AG09319 (cell line): ENCODE measurements around the gene KIF17.
"Not testable (repeated sequence)": the region's sequence is repeated elsewhere in the genome, so short reads cannot be mapped to it uniquely, and the experiment has no call there.

ENCODE experiments used
- DNase-seq: peaks from one replicate; pipeline ENCODE4 v3.0.0-alpha.2; 2010; ENCODE audit warnings: low read depth; ENCODE audit errors: extremely low read depth
- CTCF ChIP-seq: IDR thresholded peaks from 2 replicates; pipeline ENCODE4 v1.5.1; 2011; ENCODE audit warnings: low read depth, mild to moderate bottlenecking, inconsistent platforms, low read length, moderate library complexity

Gene KIF17

GRCh38 chr1:20723159-20723536, 5.3 kb upstream of the KIF17 start:
- no peak for TF ChIP-seq CTCF
- DNase-seq = no peak

GRCh38 chr1:20721117-20722061, 3.6 kb upstream of the KIF17 start:
- DNase-seq = no peak
- no peak for TF ChIP-seq CTCF

- no peak for TF ChIP-seq CTCF
- DNase-seq = no peak
Observed at GRCh38 chr1:20720631-20721091, 2.9 kb upstream of the KIF17 start.

- no peak for DNase-seq
- TF ChIP-seq CTCF = no peak
Observed at GRCh38 chr1:20719871-20720620, 2.2 kb upstream of the KIF17 start.

- TF ChIP-seq CTCF = no peak
- DNase-seq = no peak
Observed at GRCh38 chr1:20719261-20719660, 1.5 kb upstream of the KIF17 start.

- not testable (repeated sequence) for DNase-seq
Observed at GRCh38 chr1:20718343-20718882, 606 bp upstream of the KIF17 start.

GRCh38 chr1:20716232-20716631, 1.6 kb downstream of the KIF17 start:
- no peak for DNase-seq

More at GRCh38 chr1:20716232-20716631, 1.6 kb downstream of the KIF17 start:
- TF ChIP-seq CTCF = no peak
